ENCODE measurements around the gene DAPK1. TPM values are rescaled to one million over a fixed set of nuclear protein-coding genes. Genes with fewer than 3 reads are reported as not detected.

DAPK1 gene
- total RNA-seq, result 10 to 100 TPM in 2 of 9 donors, 1 to 10 TPM in 7; 1.5 to 52.5 (median 2.7) TPM
- 1 to 10 TPM; 1.0 TPM for polyA plus RNA-seq
- long read RNA-seq, donor 1, result 0 reads
- long read RNA-seq, donor 2, partial matches to known transcripts, result 0 of 1 reads
- long read RNA-seq, donor 2, other reads (novel, unspliced or antisense), result 1 of 1 reads
- long read RNA-seq, donor 3, partial matches to known transcripts, result 1 of 1 reads
- long read RNA-seq, donor 3, other reads (novel, unspliced or antisense), result 0 of 1 reads

DNA sequence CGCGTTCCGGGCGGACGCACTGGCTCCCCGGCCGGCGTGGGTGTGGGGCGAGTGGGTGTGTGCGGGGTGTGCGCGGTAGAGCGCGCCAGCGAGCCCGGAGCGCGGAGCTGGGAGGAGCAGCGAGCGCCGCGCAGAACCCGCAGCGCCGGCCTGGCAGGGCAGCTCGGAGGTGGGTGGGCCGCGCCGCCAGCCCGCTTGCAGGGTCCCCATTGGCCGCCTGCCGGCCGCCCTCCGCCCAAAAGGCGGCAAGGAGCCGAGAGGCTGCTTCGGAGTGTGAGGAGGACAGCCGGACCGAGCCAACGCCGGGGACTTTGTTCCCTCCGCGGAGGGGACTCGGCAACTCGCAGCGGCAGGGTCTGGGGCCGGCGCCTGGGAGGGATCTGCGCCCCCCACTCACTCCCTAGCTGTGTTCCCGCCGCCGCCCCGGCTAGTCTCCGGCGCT lies at the start of gene DAPK1:
Gene DAPK1 (plus strand): TSS at position 264 of the 442 bp plus-strand sequence. CDS start 1,211 bp downstream, outside the sequence.
- peak; percentile 43 to 81 (median 50) for DNase-seq
- Histone ChIP-seq H3K4me3 (peak within 1 kb of the TSS; percentile 45 to 74 (median 60)), H3K4me1 (peaks cover 0 to 56% (median 2%) of the 10 kb centered on the region in 12 donors), H3K36me3 (no peaks in the 10 kb centered on the region), H3K9me3 (no peaks in the 10 kb centered on the region), H3K27ac (peak within 1 kb of the TSS in 10 of 12 donors; percentile 16 to 90 (median 60)), H3K27me3 (peaks cover 0 to 50% (median 20%) of the 10 kb centered on the region in 9 donors)
- TF ChIP-seq, protein P1, sequence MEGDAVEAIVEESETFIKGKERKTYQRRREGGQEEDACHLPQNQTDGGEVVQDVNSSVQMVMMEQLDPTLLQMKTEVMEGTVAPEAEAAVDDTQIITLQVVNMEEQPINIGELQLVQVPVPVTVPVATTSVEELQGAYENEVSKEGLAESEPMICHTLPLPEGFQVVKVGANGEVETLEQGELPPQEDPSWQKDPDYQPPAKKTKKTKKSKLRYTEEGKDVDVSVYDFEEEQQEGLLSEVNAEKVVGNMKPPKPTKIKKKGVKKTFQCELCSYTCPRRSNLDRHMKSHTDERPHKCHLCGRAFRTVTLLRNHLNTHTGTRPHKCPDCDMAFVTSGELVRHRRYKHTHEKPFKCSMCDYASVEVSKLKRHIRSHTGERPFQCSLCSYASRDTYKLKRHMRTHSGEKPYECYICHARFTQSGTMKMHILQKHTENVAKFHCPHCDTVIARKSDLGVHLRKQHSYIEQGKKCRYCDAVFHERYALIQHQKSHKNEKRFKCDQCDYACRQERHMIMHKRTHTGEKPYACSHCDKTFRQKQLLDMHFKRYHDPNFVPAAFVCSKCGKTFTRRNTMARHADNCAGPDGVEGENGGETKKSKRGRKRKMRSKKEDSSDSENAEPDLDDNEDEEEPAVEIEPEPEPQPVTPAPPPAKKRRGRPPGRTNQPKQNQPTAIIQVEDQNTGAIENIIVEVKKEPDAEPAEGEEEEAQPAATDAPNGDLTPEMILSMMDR (IDR thresholded peaks at IDR 0.05), result peak in 2 of 12 donors; percentile 6 to 23
- TF ChIP-seq POLR2A (IDR thresholded peaks at IDR 0.05), result no peak
- peak in 3 of 4 donors; percentile 77 to 83 (median 83) for ATAC-seq
- 0 to 1% (median 1%) methylated on average over 25 to 55 of the region's 55 CpGs for WGBS, 4 donors
- intact Hi-C loops (cut with DNase I), result loop anchor here in 4 of 10 donors (5.0 to 10.0 kb wide), 4 partner anchors 147 to 167 kb away; no protein-coding TSS in a partner anchor

DNA sequence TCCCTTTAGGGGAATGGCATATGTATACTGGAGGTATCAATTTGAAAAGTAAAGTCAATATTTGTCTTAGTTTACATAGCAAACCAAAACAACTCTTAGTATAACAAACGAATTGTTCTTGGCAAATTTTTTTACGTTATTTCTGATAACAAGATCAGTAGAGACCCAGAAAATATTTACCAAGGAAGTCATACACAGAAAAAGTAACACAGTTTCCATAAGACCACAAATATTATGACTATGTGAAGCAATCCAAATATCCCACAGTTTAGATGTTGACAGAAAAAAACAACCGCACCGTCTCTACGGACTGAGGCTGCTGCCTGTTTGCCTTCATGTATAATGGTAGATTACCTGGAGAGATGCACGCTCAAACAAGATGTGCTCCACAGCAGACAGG lies 46.5 kb upstream of the DAPK1 start:
- 55 to 70% (median 67%) methylated on average over 6 of the region's 6 CpGs for WGBS, 4 donors
- ATAC-seq, result no peak
- no peak for DNase-seq

DNA sequence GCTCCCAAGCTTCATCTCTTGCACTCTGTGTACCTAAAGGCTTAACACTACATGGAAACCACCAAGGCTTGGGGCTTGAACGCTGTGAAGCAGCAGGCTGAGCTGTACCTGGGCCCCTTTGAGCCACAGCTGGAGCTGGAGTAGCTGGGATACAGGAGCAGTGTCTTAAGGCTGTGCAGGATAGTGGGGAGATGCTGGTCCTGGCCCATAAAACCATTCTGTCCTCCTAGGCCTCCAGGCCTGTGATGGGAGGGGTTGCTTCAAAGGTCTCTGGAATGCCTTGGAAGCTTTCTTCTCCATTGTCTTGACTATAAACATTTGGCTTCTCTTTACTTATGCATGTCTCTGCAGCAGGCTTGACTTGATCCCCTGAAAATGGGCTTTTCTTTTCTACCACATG lies 42.3 kb upstream of the DAPK1 start:
- ATAC-seq, result no peak

More for the DNA sequence above, 46.5 kb upstream of the DAPK1 start:
- Histone ChIP-seq H3K9me3 (peaks cover 0 to 15% (median 0%) of the 10 kb centered on the region in 12 donors), H3K27me3 (peaks cover 0 to 7% (median 0%) of the 10 kb centered on the region in 9 donors), H3K4me3 (no peak overlapping the region), H3K36me3 (no peaks in the 10 kb centered on the region), H3K27ac (no peak overlapping the region), H3K4me1 (no peaks in the 10 kb centered on the region)
- TF ChIP-seq, protein P1 (IDR thresholded peaks at IDR 0.05), result no peak
- intact Hi-C loops (cut with DNase I), result no loop called here

DNA sequence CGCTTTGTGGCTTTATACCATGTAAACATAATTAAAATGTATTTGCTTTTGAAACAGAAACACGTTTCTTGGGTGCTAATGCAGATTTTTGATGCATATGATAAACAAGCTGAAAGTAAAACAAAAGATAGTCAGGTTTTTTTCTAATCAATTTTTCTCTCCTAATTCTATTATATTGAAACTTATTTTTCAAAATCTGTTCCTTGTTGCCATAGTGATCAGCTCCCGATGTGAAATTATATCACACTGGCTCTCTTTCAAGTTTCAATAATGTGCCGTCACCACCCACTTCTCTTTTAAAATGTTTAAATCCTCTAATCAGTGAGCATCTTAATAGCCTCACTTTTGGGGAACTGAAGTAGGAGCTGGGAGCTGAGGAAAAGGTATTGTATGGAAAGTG lies 36.4 kb upstream of the DAPK1 start:
- WGBS, 4 donors, result 58 to 63% (median 60%) methylated on average over 4 of the region's 4 CpGs
- no peaks in the 10 kb centered on the region for H3K36me3 ChIP-seq
- no peak overlapping the region for H3K4me3 ChIP-seq
- ATAC-seq (no peak), DNase-seq (no peak)
- H3K27me3 ChIP-seq, result no peaks in the 10 kb centered on the region
- intact Hi-C loops (cut with DNase I), result no loop called here
- H3K4me1 ChIP-seq, result peaks cover 0 to 6% (median 0%) of the 10 kb centered on the region in 12 donors
- peaks cover 0 to under 1% (median 0%) of the 10 kb centered on the region in 12 donors for H3K9me3 ChIP-seq
- TF ChIP-seq POLR2A (IDR thresholded peaks at IDR 0.05), result no peak
- TF ChIP-seq, protein P1 (IDR thresholded peaks at IDR 0.05), result no peak
- no peak overlapping the region for H3K27ac ChIP-seq

More for the DNA sequence above, 42.3 kb upstream of the DAPK1 start:
- WGBS, 4 donors, result 48 to 88% (median 73%) methylated on average over 1 of the region's 1 CpG
- H3K9me3 ChIP-seq, result peaks cover 0 to 17% (median 0%) of the 10 kb centered on the region in 12 donors
- H3K27me3 ChIP-seq, result peaks cover 0 to 7% (median 0%) of the 10 kb centered on the region in 9 donors
- DNase-seq, result no peak
- no peak overlapping the region for H3K4me3 ChIP-seq
- intact Hi-C loops (cut with DNase I), result no loop called here
- TF ChIP-seq, protein P1 (IDR thresholded peaks at IDR 0.05), result no peak
- TF ChIP-seq POLR2A (IDR thresholded peaks at IDR 0.05), result no peak
- H3K27ac ChIP-seq, result no peak overlapping the region
- no peaks in the 10 kb centered on the region for H3K36me3 ChIP-seq
- no peaks in the 10 kb centered on the region for H3K4me1 ChIP-seq
